ENCODE results near the gene LLGL2.

DNA sequence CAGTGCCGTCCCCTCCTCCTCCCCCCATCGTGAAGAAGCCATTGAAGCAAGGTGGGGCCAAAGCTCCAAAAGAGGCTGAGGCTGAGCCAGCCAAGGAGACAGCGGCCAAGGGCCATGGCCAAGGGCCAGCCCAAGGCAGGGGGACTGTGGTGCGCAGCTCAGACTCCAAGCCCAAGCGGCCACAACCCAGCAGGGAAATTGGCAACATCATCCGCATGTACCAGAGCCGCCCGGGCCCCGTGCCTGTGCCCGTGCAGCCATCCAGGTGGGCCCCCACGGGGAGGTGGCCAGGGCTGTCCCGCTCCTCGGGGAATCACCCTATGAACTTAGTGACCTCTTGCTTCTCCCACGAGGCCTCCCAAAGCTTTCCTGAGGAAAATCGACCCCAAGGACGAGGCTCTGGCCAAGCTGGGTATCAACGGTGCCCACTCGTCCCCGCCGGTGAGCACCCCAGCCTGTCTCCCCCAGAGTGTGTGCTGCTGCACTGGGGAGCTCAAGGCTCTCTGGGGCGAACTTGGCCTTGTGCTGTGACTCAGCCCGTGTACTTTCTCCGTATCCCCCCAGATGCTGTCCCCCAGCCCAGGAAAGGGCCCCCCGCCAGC is 91.1 kb downstream of the LLGL2 start:
- no peak for TF ChIP-seq EP300 (IDR thresholded peaks at IDR 0.05)
- no peak for TF ChIP-seq CTCF (IDR thresholded peaks at IDR 0.05)
- TF ChIP-seq POLR2A (IDR thresholded peaks at IDR 0.05), result no peak
